NB4 (cell line): ENCODE measurements around the gene SLC6A18.

ENCODE experiments used
- CTCF ChIP-seq: IDR thresholded peaks from one replicate; pipeline ENCODE4 v1.5.1; 2012; ENCODE audit warnings: low read depth, low read length
- POLR2A ChIP-seq: IDR thresholded peaks from 2 replicates; pipeline ENCODE4 v1.6.1; 2011; ENCODE audit warnings: mild to moderate bottlenecking; ENCODE audit not compliant: insufficient read length; ENCODE audit errors: extremely low read depth

GRCh38 chr5:1293416-1294205 is 68.4 kb downstream of the SLC6A18 start:
- TF ChIP-seq CTCF (no peak), POLR2A (no peak)
